HEK293 (cell line): ENCODE data around the gene PDK4.

Experiments used
- CTCF ChIA-PET: fragments of 350-600 bp; formaldehyde crosslinking; extraction: SDS; loops from one replicate; lab custom pipeline; 2021; ENCODE audit warnings: antibody characterized with exemption; lab: Yijun Ruan, JAX
- POLR2A ChIA-PET: fragments of 300-600 bp; formaldehyde crosslinking; extraction: SDS; loops from one replicate; lab custom pipeline; 2020; ENCODE audit warnings: antibody characterized with exemption, inconsistent platforms; lab: Yijun Ruan, JAX
- H3K27ac ChIP-seq: fragments of 200-500 bp; sonication (Bioruptor generic); 2 replicates; pipeline ENCODE4 v1.5.1; 2014; ENCODE audit warnings: low read depth, low read length, control low read depth, inconsistent platforms; ENCODE audit errors: extremely low read depth
- H3K36me3 ChIP-seq, 2 experiments: fragments of 200-500 bp in 1 of 2; sonication (Bioruptor generic) in 1 of 2; 1 replicate in 1 of 2; 2 replicates in 1 of 2; pipeline ENCODE4 v1.5.1; 2014 to 2017; ENCODE audit warnings: inconsistent platforms in 2 of 2, low read length in 2 of 2; ENCODE audit not compliant: control insufficient read depth in 2 of 2, insufficient read depth in 1 of 2
- H3K4me1 ChIP-seq: fragments of 200-500 bp; sonication (Bioruptor generic); 2 replicates; pipeline ENCODE4 v1.5.1; 2014; ENCODE audit warnings: mild to moderate bottlenecking, low read length, inconsistent platforms; ENCODE audit not compliant: control insufficient read depth, insufficient read depth
- H3K4me3 ChIP-seq: 2 replicates; pipeline ENCODE4 v1.5.1; 2011; ENCODE audit warnings: low read depth, mild to moderate bottlenecking, control low read depth, low read length, moderate library complexity
- H3K9me3 ChIP-seq: fragments of 200-500 bp; sonication (Bioruptor generic); 2 replicates; pipeline ENCODE4 v1.5.1; 2014; ENCODE audit warnings: low read depth, low read length, inconsistent platforms; ENCODE audit not compliant: control insufficient read depth, insufficient read depth
- BCL6B ChIP-seq: fragments of 450-650 bp; formaldehyde crosslinking; IDR thresholded peaks from 2 replicates; pipeline ENCODE4 v1.5.1; 2017; ENCODE audit warnings: missing biosample characterization, missing genetic modification characterization
- GLI2 ChIP-seq: fragments of 450-650 bp; formaldehyde crosslinking; IDR thresholded peaks from 2 replicates; pipeline ENCODE4; 2017; ENCODE audit warnings: missing biosample characterization, missing genetic modification characterization, low read depth, borderline replicate concordance
- HOXD13 ChIP-seq: sonication (generic); formaldehyde crosslinking; IDR thresholded peaks from 2 replicates; pipeline ENCODE4 v1.8.0; 2022; ENCODE audit warnings: missing genetic modification reagents, borderline replicate concordance
- MZF1 ChIP-seq: fragments of 450-650 bp; formaldehyde crosslinking; IDR thresholded peaks from 2 replicates; pipeline ENCODE4 v1.5.1; 2017; ENCODE audit warnings: missing biosample characterization, missing genetic modification characterization, borderline replicate concordance
- PATZ1 ChIP-seq: fragments of 450-650 bp; formaldehyde crosslinking; IDR thresholded peaks from 2 replicates; pipeline ENCODE4 v1.5.1; 2016; ENCODE audit warnings: missing biosample characterization, missing genetic modification characterization
- PRDM6 ChIP-seq: fragments of 450-650 bp; formaldehyde crosslinking; IDR thresholded peaks from 2 replicates; pipeline ENCODE4 v1.5.1; 2017; ENCODE audit warnings: missing biosample characterization, missing genetic modification characterization
- ZBTB49 ChIP-seq: fragments of 450-650 bp; formaldehyde crosslinking; IDR thresholded peaks from 2 replicates; pipeline ENCODE4 v1.5.1; 2016; ENCODE audit warnings: missing biosample characterization, missing genetic modification characterization, low read depth
- ZBTB6 ChIP-seq: fragments of 450-650 bp; formaldehyde crosslinking; IDR thresholded peaks from 2 replicates; pipeline ENCODE4 v1.5.1; 2017; ENCODE audit warnings: missing biosample characterization, missing genetic modification characterization
- ZFHX2 ChIP-seq: fragments of 450-650 bp; formaldehyde crosslinking; conservative IDR thresholded peaks from 2 replicates; pipeline ENCODE4 v1.5.1; 2016; ENCODE audit warnings: missing biosample characterization, missing genetic modification characterization
- ZFP3 ChIP-seq: fragments of 450-650 bp; formaldehyde crosslinking; IDR thresholded peaks from 2 replicates; pipeline ENCODE4 v1.5.1; 2016; ENCODE audit warnings: low read depth, missing biosample characterization, missing genetic modification characterization
- ZNF280C ChIP-seq: fragments of 450-650 bp; formaldehyde crosslinking; IDR thresholded peaks from 2 replicates; pipeline ENCODE4 v1.5.1; 2016; ENCODE audit warnings: missing biosample characterization, missing genetic modification characterization
- ZNF391 ChIP-seq: fragments of 450-650 bp; formaldehyde crosslinking; IDR thresholded peaks from 2 replicates; pipeline ENCODE4 v1.5.1; 2016; ENCODE audit warnings: low read depth, missing biosample characterization, missing genetic modification characterization, borderline replicate concordance
- ZNF394 ChIP-seq: fragments of 450-650 bp; formaldehyde crosslinking; IDR thresholded peaks from 2 replicates; pipeline ENCODE4 v1.5.1; 2016; ENCODE audit warnings: missing biosample characterization, missing genetic modification characterization, mild to moderate bottlenecking, moderate library complexity, borderline replicate concordance
- ZNF510 ChIP-seq: fragments of 450-650 bp; formaldehyde crosslinking; IDR thresholded peaks from 2 replicates; pipeline ENCODE4 v1.5.1; 2018; ENCODE audit warnings: mild to moderate bottlenecking, missing genetic modification characterization, missing biosample characterization; ENCODE audit not compliant: insufficient replicate concordance
- ZNF544 ChIP-seq: fragments of 450-650 bp; formaldehyde crosslinking; IDR thresholded peaks from 2 replicates; pipeline ENCODE4 v1.5.0; 2017; ENCODE audit warnings: missing biosample characterization, missing genetic modification characterization
- ZNF623 ChIP-seq: fragments of 450-650 bp; formaldehyde crosslinking; IDR thresholded peaks from 2 replicates; pipeline ENCODE4 v1.5.1; 2016; ENCODE audit warnings: missing biosample characterization, missing genetic modification characterization
- ZSCAN30 ChIP-seq: fragments of 450-650 bp; IDR thresholded peaks from 2 replicates; pipeline ENCODE4 v1.5.1; 2018; ENCODE audit warnings: missing biosample characterization, mild to moderate bottlenecking, missing genetic modification characterization, moderate library complexity
- ZXDB ChIP-seq: fragments of 450-650 bp; formaldehyde crosslinking; IDR thresholded peaks from 2 replicates; pipeline ENCODE4 v1.5.1; 2016; ENCODE audit warnings: missing biosample characterization, missing genetic modification characterization

PDK4 gene

GRCh38 chr7:95642173-95642572 is 45.9 kb upstream of the PDK4 start:
- CTCF ChIA-PET: interaction anchor here (0.7 to 1.4 kb wide), 3 partner anchors 44 to 114 kb away, joined by 3 to 4 read pairs (median 3); no protein-coding TSS in a partner anchor
- Histone ChIP-seq H3K36me3 (no peaks in the 10 kb centered on the region), H3K27ac (no peak overlapping the region), H3K4me1 (no peaks in the 10 kb centered on the region), H3K4me3 (no peak overlapping the region), H3K9me3 (no peaks in the 10 kb centered on the region)
- POLR2A ChIA-PET: no interaction called here
- TF ChIP-seq ZNF280C (tag by site-specific recombination) (no peak), BCL6B (no peak), ZFHX2 (tag by site-specific recombination) (no peak), PATZ1 (no peak), ZNF394 (no peak), MZF1 (tag by site-specific recombination) (no peak), PRDM6 (tag by site-specific recombination) (no peak), ZBTB6 (tag by site-specific recombination) (no peak), ZFP3 (tag by site-specific recombination) (no peak), ZNF510 (tag by site-specific recombination) (no peak), ZNF544 (no peak), ZSCAN30 (tag by site-specific recombination) (no peak), ZNF391 (no peak), HOXD13 (no peak), ZNF623 (no peak), GLI2 (no peak), ZXDB (tag by site-specific recombination) (no peak), ZBTB49 (no peak)
